K562 (cell line): Measurements from ENCODE around the gene YARS1. TPM values are rescaled to one million over a fixed set of nuclear protein-coding genes. Genes with fewer than 3 reads are reported as not detected.

ENCODE experiments used
- AFF1 ChIP-seq, 2 experiments: fragments of 450-650 bp; IDR thresholded peaks; 2 replicates each; pipeline ENCODE4 v1.6.1; 2018; ENCODE audit warnings: mild to moderate bottlenecking in 2 of 2, low read depth in 1 of 2; ENCODE audit not compliant: partially characterized antibody in 2 of 2
- BRCA1 ChIP-seq, 2 experiments: fragments of 450-650 bp in 1 of 2; sonication (generic) in 1 of 2; formaldehyde crosslinking in 1 of 2; IDR thresholded peaks; 2 replicates each; pipeline versions ENCODE4 v1.5.0 to v1.6.1; 2017 to 2020; ENCODE audit warnings: mild to moderate bottlenecking in 1 of 2, missing genetic modification reagents in 1 of 2
- CTBP1 ChIP-seq: fragments of 450-650 bp; IDR thresholded peaks from 2 replicates; pipeline ENCODE4 v1.6.1; 2016; ENCODE audit warnings: borderline replicate concordance
- DACH1 ChIP-seq: fragments of 450-650 bp; IDR thresholded peaks from 2 replicates; pipeline ENCODE4 v1.6.1; 2018; ENCODE audit not compliant: partially characterized antibody
- DNMT1 ChIP-seq: fragments of 450-650 bp; IDR thresholded peaks from 2 replicates; pipeline ENCODE4 v1.6.1; 2016; ENCODE audit warnings: antibody characterized with exemption, mild to moderate bottlenecking
- FOXK1 ChIP-seq: sonication (generic); formaldehyde crosslinking; IDR thresholded peaks from 2 replicates; pipeline ENCODE4 v1.8.0; 2022; ENCODE audit warnings: missing genetic modification reagents, mild to moderate bottlenecking, borderline replicate concordance
- MAZ ChIP-seq, 2 experiments: fragments of 450-650 bp in 1 of 2; sonication (generic) in 1 of 2; formaldehyde crosslinking; IDR thresholded peaks in 1 of 2; conservative IDR thresholded peaks in 1 of 2; 2 replicates each; pipeline versions ENCODE4 v1.4.0 to v1.5.0; 2020; ENCODE audit warnings: mild to moderate bottlenecking in 1 of 2, missing genetic modification reagents in 1 of 2
- MYNN ChIP-seq, 2 experiments: sonication (generic); formaldehyde crosslinking in 1 of 2; IDR thresholded peaks; 2 replicates each; pipeline versions ENCODE4 v1.5.0 to v1.6.1; 2016 to 2020; ENCODE audit warnings: antibody characterized with exemption in 1 of 2, missing genetic modification reagents in 1 of 2
- NFIC ChIP-seq: fragments of 450-650 bp; IDR thresholded peaks from 2 replicates; pipeline ENCODE4 v1.6.1; 2017; ENCODE audit warnings: mild to moderate bottlenecking, inconsistent platforms
- SMAD4 ChIP-seq: fragments of 250-450 bp; sonication (Bioruptor Pico); conservative IDR thresholded peaks from 2 replicates; pipeline ENCODE4 v1.8.0; 2021; ENCODE audit warnings: inconsistent platforms, mild to moderate bottlenecking, moderate library complexity
- SNRNP70 ChIP-seq: fragments of 200-400 bp; formaldehyde crosslinking; optimal IDR thresholded peaks from 2 replicates; pipeline ENCODE3; 2017; ENCODE audit warnings: low read depth, low read length
- SRSF7 ChIP-seq: fragments of 200-400 bp; formaldehyde crosslinking; optimal IDR thresholded peaks from 2 replicates; pipeline ENCODE3; 2017; ENCODE audit warnings: mild to moderate bottlenecking, low read depth, low read length
- TARDBP ChIP-seq: fragments of 450-650 bp; IDR thresholded peaks from 2 replicates; pipeline ENCODE4 v1.6.1; 2016
- TFAM ChIP-seq: fragments of 250-450 bp; sonication (Bioruptor Pico); conservative IDR thresholded peaks from 2 replicates; pipeline ENCODE4 v1.5.0; 2021; ENCODE audit warnings: mild to moderate bottlenecking, moderate library complexity
- TOE1 ChIP-seq, 2 experiments: fragments of 450-650 bp in 1 of 2; sonication (generic) in 1 of 2; formaldehyde crosslinking in 1 of 2; IDR thresholded peaks; 2 replicates each; pipeline versions ENCODE4 v1.7.1 to v1.8.0; 2016 to 2022; ENCODE audit warnings: borderline replicate concordance in 2 of 2, mild to moderate bottlenecking in 2 of 2, antibody characterized with exemption in 1 of 2, inconsistent platforms in 1 of 2, low read depth in 1 of 2, missing genetic modification reagents in 1 of 2, moderate library complexity in 1 of 2
- ZBED1 ChIP-seq: IDR thresholded peaks from 2 replicates; pipeline ENCODE4 v1.6.1; 2014
- ZBTB5 ChIP-seq: fragments of 450-650 bp; IDR thresholded peaks from 2 replicates; pipeline ENCODE4 v1.6.1; 2017; ENCODE audit warnings: antibody characterized with exemption
- ZC3H8 ChIP-seq: fragments of 450-650 bp; IDR thresholded peaks from 2 replicates; pipeline ENCODE4 v1.6.1; 2017
- ZFX ChIP-seq: sonication (generic); formaldehyde crosslinking; IDR thresholded peaks from 2 replicates; pipeline ENCODE4 v1.8.0; 2022; ENCODE audit warnings: mild to moderate bottlenecking, missing genetic modification reagents, moderate library complexity
- ZNF133 ChIP-seq: fragments of 250-450 bp; sonication (Bioruptor Pico); IDR thresholded peaks from 2 replicates; pipeline ENCODE4 v1.4.0; 2020; ENCODE audit warnings: mild to moderate bottlenecking
- ZNF668 ChIP-seq: fragments of 250-450 bp; sonication (Bioruptor Pico); IDR thresholded peaks from 2 replicates; pipeline ENCODE4 v1.8.0; 2022; ENCODE audit warnings: mild to moderate bottlenecking, inconsistent platforms
- ZNF79 ChIP-seq: fragments of 250-450 bp; sonication (Bioruptor Pico); IDR thresholded peaks from 2 replicates; pipeline ENCODE4 v1.4.0; 2020; ENCODE audit warnings: low read depth, mild to moderate bottlenecking, moderate library complexity
- ZZZ3 ChIP-seq: fragments of 450-650 bp; IDR thresholded peaks from 2 replicates; pipeline ENCODE4 v1.6.1; 2016; ENCODE audit warnings: antibody characterized with exemption, mild to moderate bottlenecking, moderate library complexity
- polyA plus RNA-seq, 8 experiments: library from polyadenylated mRNA; depleted of rRNA in 4 of 8; stranded (reverse) in 5 of 8; unstranded in 3 of 8; fragments of >200 nt; fragmentation: Nextera tagmentation in 2 of 8; fragmentation: Illumina TruSeq in 1 of 8; extraction: Ambion mirVana in 2 of 8; extraction: Trizol in 1 of 8; gene quantifications; 2 replicates each; pipeline versions ENCODE4 v1.2.1 to v1.2.3, GENCODE V29; 2011 to 2014; ENCODE audit warnings: inconsistent platforms in 1 of 8, missing spikeins in 1 of 8
- total RNA-seq, 7 experiments: library from RNA; depleted of rRNA in 6 of 7; stranded (reverse); fragments of >200 nt in 6 of 7; fragmentation: Illumina TruSeq in 2 of 7; extraction: Trizol in 2 of 7; gene quantifications; 2 replicates each; pipeline versions ENCODE4 v1.2.1 to v1.2.3, GENCODE V29; 2011 to 2021; ENCODE audit warnings: low replicate concordance in 1 of 7

Gene YARS1
- total and polyA plus RNA-seq, 9 of the 15 experiments (the other 6 are each of a cell fraction or from before 2014, with no cell fraction given) = 66.2 to 336 (median 201) TPM

GRCh38 chr1:32817159-32817814, at the start of gene YARS1, which contains the start of gene S100PBP (continued):
- TF ChIP-seq ZBED1 = 0 out of 2 replicates have a peak, but pooled peaks have one; percentile 71
- TF ChIP-seq ZC3H8 = no peak
- peak; percentile 51; the same call in 1 of the 2 replicates for TF ChIP-seq NFIC
- no peak for TF ChIP-seq ZNF668 (CRISPR knock-in tag)
- no peak for TF ChIP-seq DNMT1
- TF ChIP-seq MYNN (IDR thresholded peaks at IDR 0.05) = peak; percentile 80
- TF ChIP-seq MYNN (CRISPR knock-in tag; IDR thresholded peaks at IDR 0.05) = no peak
- TF ChIP-seq TFAM (CRISPR knock-in tag) = no peak
- TF ChIP-seq TOE1 (IDR thresholded peaks at IDR 0.05; ENCODE audit: borderline replicate concordance) = peak; percentile 98
- peak; percentile 82; the same call in 1 of the 2 replicates for TF ChIP-seq TOE1 (CRISPR knock-in tag; IDR thresholded peaks at IDR 0.05; ENCODE audit: borderline replicate concordance, low read depth)
- TF ChIP-seq ZFX (CRISPR knock-in tag) = no peak
- TF ChIP-seq BRCA1 (IDR thresholded peaks at IDR 0.05) = no peak
- TF ChIP-seq BRCA1 (CRISPR knock-in tag; IDR thresholded peaks at IDR 0.05) = no peak
- TF ChIP-seq TARDBP = peak; percentile 78; the same call in 1 of the 2 replicates
- no peak for TF ChIP-seq ZNF79 (CRISPR knock-in tag)
- peak; percentile 91 for TF ChIP-seq SMAD4 (CRISPR knock-in tag)
- peak in 1 of 2 experiments; percentile 61 for TF ChIP-seq AFF1 (IDR thresholded peaks at IDR 0.05; ENCODE audit: low read depth in 1 of 2, partially characterized antibody in 2 of 2)
- TF ChIP-seq ZBTB5 = no peak
- TF ChIP-seq ZNF133 = no peak
- TF ChIP-seq MAZ (CRISPR knock-in tag; conservative IDR thresholded peaks at IDR 0.05 in 1 of 2, IDR thresholded peaks at IDR 0.05 in 1 of 2) = peak; percentile 87 to 98
- peak; percentile 99 for TF ChIP-seq DACH1
- TF ChIP-seq FOXK1 (CRISPR knock-in tag) = peak; percentile 17; the same call in 1 of the 2 replicates
- TF ChIP-seq CTBP1 = peak; percentile 84
- TF ChIP-seq SNRNP70 = no peak
- no peak for TF ChIP-seq ZZZ3
- no peak for TF ChIP-seq SRSF7
